B cell (primary cell): ENCODE results near the gene EPS8L3. TPM values are rescaled to one million over a fixed set of nuclear protein-coding genes. Genes with fewer than 3 reads are reported as not detected.

Source experiments
- ATAC-seq: fragments of 200-7000 bp; cut with Tn5 transposase; one replicate; pipeline ENCODE4 v1.10.0; 2021; ENCODE audit warnings: low read depth, mild to moderate bottlenecking, moderate number of reproducible peaks, moderate library complexity
- CTCF ChIA-PET: fragments of 350-600 bp; sonication (Branson Sonifier 250); formaldehyde crosslinking; loops from one replicate; lab custom pipeline; 2021; ENCODE audit warnings: antibody characterized with exemption, inconsistent platforms; lab: Charles Lee
- POLR2A ChIA-PET: fragments of 350-600 bp; sonication (Branson Sonifier 250); formaldehyde crosslinking; loops from one replicate; lab custom pipeline; 2021; ENCODE audit warnings: antibody characterized with exemption; lab: Charles Lee
- DNase-seq: peaks from one replicate; pipeline ENCODE4 v3.0.0; 2013
- H2AFZ ChIP-seq: 2 replicates; pipeline ENCODE4 v1.6.1; 2012; ENCODE audit warnings: mild to moderate bottlenecking, low read depth, low read length; ENCODE audit not compliant: insufficient read depth, poor library complexity, severe bottlenecking
- H3K27ac ChIP-seq, 2 donors: 1 replicate in 1 of 2; 2 replicates in 1 of 2; pipeline ENCODE4 v1.5.1; 2012 to 2013; ENCODE audit warnings: low read length in 2 of 2, mild to moderate bottlenecking in 2 of 2, moderate library complexity in 1 of 2
- H3K27me3 ChIP-seq, 4 experiments: fragments of 200-600 bp in 1 of 4; sonication (generic) in 1 of 4; replicated peaks in 1 of 4; 1 replicate in 2 of 4; 2 replicates in 2 of 4; pipeline versions ENCODE4 v1.6.1 to v1.7.0; 2013 to 2016; ENCODE audit warnings: low read length in 3 of 4, mild to moderate bottlenecking in 2 of 4, mixed read lengths in 1 of 4, moderate library complexity in 1 of 4; ENCODE audit not compliant: insufficient read depth in 4 of 4, control insufficient read depth in 3 of 4; ENCODE audit errors: control extremely low read depth in 1 of 4
- H3K36me3 ChIP-seq, 2 experiments: replicated peaks in 1 of 2; 1 replicate in 1 of 2; 2 replicates in 1 of 2; pipeline versions ENCODE4 v1.6.1 to v1.7.1; 2013; ENCODE audit warnings: low read length in 1 of 2; ENCODE audit not compliant: insufficient read depth in 2 of 2, control insufficient read depth in 1 of 2; ENCODE audit errors: control extremely low read depth in 1 of 2, extremely low read depth in 1 of 2
- H3K4me1 ChIP-seq, 2 donors: fragments of 200-600 bp in 1 of 2; sonication (generic) in 1 of 2; 1 replicate in 1 of 2; 2 replicates in 1 of 2; pipeline versions ENCODE4 v1.5.1 to v1.6.1; 2013 to 2017; ENCODE audit warnings: low read length in 2 of 2; ENCODE audit not compliant: control insufficient read depth in 2 of 2, insufficient read depth in 2 of 2
- H3K4me2 ChIP-seq: replicated peaks from 2 replicates; pipeline ENCODE3; 2012; ENCODE audit warnings: mild to moderate bottlenecking, low read depth, low read length; ENCODE audit not compliant: poor library complexity, severe bottlenecking
- H3K4me3 ChIP-seq, 5 experiments: fragments of 200-600 bp in 1 of 5; sonication (generic) in 1 of 5; 1 replicate in 3 of 5; 2 replicates in 2 of 5; pipeline versions ENCODE4 v1.5.1 to v1.7.0; 2011 to 2016; ENCODE audit warnings: low read length in 4 of 5, mild to moderate bottlenecking in 4 of 5, low read depth in 2 of 5, control low read depth in 1 of 5, moderate library complexity in 1 of 5; ENCODE audit not compliant: insufficient read depth in 1 of 5; ENCODE audit errors: control extremely low read depth in 1 of 5, extremely low read depth in 1 of 5
- H3K79me2 ChIP-seq: fragments of 200-600 bp; sonication (generic); one replicate; pipeline ENCODE4 v1.6.0; 2016; ENCODE audit warnings: low read length; ENCODE audit not compliant: control insufficient read depth, insufficient read depth
- H3K9ac ChIP-seq: fragments of 200-600 bp; sonication (generic); 2 replicates; pipeline ENCODE4 v1.6.1; 2017; ENCODE audit warnings: mild to moderate bottlenecking, low read length, moderate library complexity
- H3K9me3 ChIP-seq, 3 donors: one replicate each; pipeline versions ENCODE4 v1.6.1 to v1.7.1; 2013; ENCODE audit warnings: low read length in 2 of 3; ENCODE audit not compliant: control insufficient read depth in 2 of 3, insufficient read depth in 1 of 3; ENCODE audit errors: control extremely low read depth in 1 of 3
- H4K20me1 ChIP-seq: 2 replicates; pipeline ENCODE4 v1.6.0; 2012; ENCODE audit warnings: mild to moderate bottlenecking, low read length; ENCODE audit not compliant: insufficient read depth, control insufficient read depth, poor library complexity, severe bottlenecking
- H3K27ac Mint-ChIP-seq: one replicate; pipeline ENCODE4 v1.8.0; 2021; ENCODE audit warnings: mixed read lengths
- H3K27me3 Mint-ChIP-seq: one replicate; pipeline ENCODE4 v1.8.0; 2021; ENCODE audit warnings: mixed read lengths
- H3K4me1 Mint-ChIP-seq: one replicate; pipeline ENCODE4 v1.8.0; 2021; ENCODE audit warnings: mixed read lengths
- H3K4me3 Mint-ChIP-seq: one replicate; pipeline ENCODE4 v1.8.0; 2021; ENCODE audit warnings: mixed read lengths
- H3K9me3 Mint-ChIP-seq: one replicate; pipeline ENCODE4 v1.8.0; 2022; ENCODE audit warnings: mixed read lengths; ENCODE audit not compliant: insufficient read depth
- EZH2 ChIP-seq: IDR thresholded peaks from 2 replicates; pipeline ENCODE4 v1.6.1; 2012; ENCODE audit warnings: borderline replicate concordance, low read depth, mild to moderate bottlenecking, moderate library complexity, low read length; ENCODE audit not compliant: insufficient read depth, poor library complexity, severe bottlenecking
- WGBS: methylation state at CpG from one replicate; pipeline ENCODE4 v1.1.5; 2013; ENCODE audit warnings: missing lambda C conversion rate; ENCODE audit not compliant: insufficient coverage; 5-methylcytosine and 5-hydroxymethylcytosine counted together
- intact Hi-C: fragments of 100-400 bp; cut with micrococcal nuclease; formaldehyde crosslinking; loops from one replicate; pipeline ENCODE4 v1.10.0; 2022
- polyA plus RNA-seq: library from polyadenylated mRNA; depleted of rRNA; stranded (reverse); fragments of >200 nt; gene quantifications from 2 replicates; pipeline ENCODE4 v1.2.3, GENCODE V29; 2012
- total RNA-seq, 2 donors: library from RNA; stranded (reverse); fragments of 120-200 nt in 1 of 2; gene quantifications; 1 replicate in 1 of 2; 2 replicates in 1 of 2; pipeline versions ENCODE4 v1.2.3 to v1.2.4, GENCODE V29; 2013 to 2022
- TF ChIP-seq, protein P1 (sequence below): fragments of 200-600 bp; IDR thresholded peaks from one replicate; pipeline ENCODE4 v1.8.0; 2022; ENCODE audit warnings: antibody characterized with exemption, mild to moderate bottlenecking

Gene EPS8L3
- total and polyA plus RNA-seq, 2 donors (not counting 1 experiment from before 2014, with no cell fraction given) = not detected

DNA sequence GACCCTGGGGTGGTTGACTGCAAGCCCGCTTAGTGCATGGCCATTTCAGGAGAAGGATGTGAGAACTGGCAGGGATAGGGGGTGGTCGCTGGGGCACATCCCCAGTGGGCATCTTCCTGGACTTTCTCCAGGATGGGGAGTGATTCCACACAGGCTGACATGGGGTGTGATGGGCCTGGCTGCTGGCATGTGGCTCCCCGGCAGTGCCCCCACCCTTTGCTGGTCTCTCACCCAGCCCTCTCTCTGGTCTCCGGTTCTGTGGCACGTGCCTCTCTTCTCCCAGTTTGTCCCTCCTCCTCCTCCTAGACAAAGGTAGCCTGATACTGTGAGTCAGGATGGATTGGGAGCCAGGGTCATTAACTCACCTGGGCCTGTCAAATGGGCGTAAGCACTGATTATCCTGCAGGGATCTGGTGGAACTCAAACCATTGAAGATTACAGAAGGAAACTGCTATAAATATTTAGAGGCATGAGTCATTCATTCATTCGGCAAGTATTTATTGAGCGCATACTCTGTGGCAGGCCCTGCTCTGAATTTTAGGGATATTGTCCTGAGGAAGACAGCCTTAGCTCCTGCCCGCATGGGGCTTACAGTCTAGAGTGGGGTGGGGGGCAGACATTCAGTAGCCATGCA, 23.6 kb upstream of the EPS8L3 start:
- Histone ChIP-seq H3K9me3 (peaks cover 0 to 2% (median 0%) of the 10 kb centered on the region in 3 donors), H3K9ac (no peak overlapping the region), H3K36me3 (no peaks in the 10 kb centered on the region), H3K79me2 (no peaks in the 10 kb centered on the region), H4K20me1 (no peaks in the 10 kb centered on the region), H3K4me2 (no peak overlapping the region), H3K27ac (no peak overlapping the region), H2AFZ (no peak overlapping the region), H3K4me3 (no peak overlapping the region), H3K4me1 (peaks cover 7 to 9% of the 10 kb centered on the region in 2 donors), H3K27me3 (peaks cover 0 to 6% (median 0%) of the 10 kb centered on the region in 4 experiments)
- ChIA-PET CTCF (interaction anchor here (0.9 to 21.2 kb wide), 2 partner anchors 12 to 194 kb away, joined by 4 to 667 read pairs; partner anchors contain the start of gene AHCYL1), POLR2A (no interaction called here)
- Mint-ChIP-seq H3K4me1 (peaks cover 7% of the 10 kb centered on the region), H3K9me3 (no peaks in the 10 kb centered on the region), H3K27me3 (peaks cover 10% of the 10 kb centered on the region), H3K4me3 (no peak overlapping the region), H3K27ac (no peak overlapping the region)
- TF ChIP-seq, protein P1, sequence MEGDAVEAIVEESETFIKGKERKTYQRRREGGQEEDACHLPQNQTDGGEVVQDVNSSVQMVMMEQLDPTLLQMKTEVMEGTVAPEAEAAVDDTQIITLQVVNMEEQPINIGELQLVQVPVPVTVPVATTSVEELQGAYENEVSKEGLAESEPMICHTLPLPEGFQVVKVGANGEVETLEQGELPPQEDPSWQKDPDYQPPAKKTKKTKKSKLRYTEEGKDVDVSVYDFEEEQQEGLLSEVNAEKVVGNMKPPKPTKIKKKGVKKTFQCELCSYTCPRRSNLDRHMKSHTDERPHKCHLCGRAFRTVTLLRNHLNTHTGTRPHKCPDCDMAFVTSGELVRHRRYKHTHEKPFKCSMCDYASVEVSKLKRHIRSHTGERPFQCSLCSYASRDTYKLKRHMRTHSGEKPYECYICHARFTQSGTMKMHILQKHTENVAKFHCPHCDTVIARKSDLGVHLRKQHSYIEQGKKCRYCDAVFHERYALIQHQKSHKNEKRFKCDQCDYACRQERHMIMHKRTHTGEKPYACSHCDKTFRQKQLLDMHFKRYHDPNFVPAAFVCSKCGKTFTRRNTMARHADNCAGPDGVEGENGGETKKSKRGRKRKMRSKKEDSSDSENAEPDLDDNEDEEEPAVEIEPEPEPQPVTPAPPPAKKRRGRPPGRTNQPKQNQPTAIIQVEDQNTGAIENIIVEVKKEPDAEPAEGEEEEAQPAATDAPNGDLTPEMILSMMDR = no peak
- TF ChIP-seq EZH2 = no peak
- intact Hi-C loops = no loop called here
- no peak for DNase-seq
- ATAC-seq = no peak
- 97% methylated on average over 8 of the region's 9 CpGs for WGBS

DNA sequence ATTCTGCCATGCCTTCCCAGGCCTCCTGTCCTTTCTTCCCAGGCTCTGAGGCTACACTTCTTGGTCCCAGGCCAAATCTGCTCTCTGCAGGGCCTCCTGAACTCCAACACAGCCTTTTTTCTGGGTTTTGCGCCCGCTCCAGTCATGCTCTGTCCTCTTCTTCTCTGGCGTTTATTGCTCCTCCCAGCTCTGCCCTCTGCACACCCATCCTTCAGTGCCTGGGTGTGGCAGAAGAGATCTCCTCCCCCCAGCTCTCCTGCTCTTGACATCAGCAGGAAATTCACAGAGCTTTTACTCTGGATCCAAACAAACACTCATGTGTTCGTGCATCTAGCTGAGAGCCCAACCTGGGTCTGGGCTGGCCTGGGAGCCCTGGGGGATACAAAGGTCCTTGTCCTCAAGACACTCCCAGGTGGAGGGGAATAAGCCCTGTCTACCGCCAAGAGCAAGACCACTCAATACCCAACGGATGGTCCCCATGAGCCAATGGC, 22.9 kb upstream of the EPS8L3 start:
- Histone ChIP-seq H2AFZ (no peak overlapping the region), H3K79me2 (no peaks in the 10 kb centered on the region), H3K36me3 (no peaks in the 10 kb centered on the region), H3K4me1 (peaks cover 7 to 9% of the 10 kb centered on the region in 2 donors), H3K4me2 (no peak overlapping the region), H3K9me3 (peaks cover 0 to 2% (median 0%) of the 10 kb centered on the region in 3 donors), H4K20me1 (no peaks in the 10 kb centered on the region), H3K27ac (no peak overlapping the region), H3K4me3 (no peak overlapping the region), H3K9ac (no peak overlapping the region), H3K27me3 (no peaks in the 10 kb centered on the region)
- no peak overlapping the region for H3K27ac Mint-ChIP-seq
- no peak for TF ChIP-seq EZH2
- TF ChIP-seq, protein P1 = no peak
- ATAC-seq (no peak), DNase-seq (no peak)
- 92% methylated on average over 6 of the region's 6 CpGs for WGBS
- ChIA-PET POLR2A (no interaction called here), CTCF (interaction anchor here (21.2 kb wide), 1 partner anchor 194 kb away, joined by 667 read pairs; the partner anchor contains the start of gene AHCYL1)
- H3K4me1 Mint-ChIP-seq = peaks cover 7% of the 10 kb centered on the region
- peaks cover 8% of the 10 kb centered on the region for H3K27me3 Mint-ChIP-seq
- H3K9me3 Mint-ChIP-seq = no peaks in the 10 kb centered on the region
- intact Hi-C loops = no loop called here
- H3K4me3 Mint-ChIP-seq = no peak overlapping the region
